OCI-LY7 (cell line): ENCODE results near the gene UNC13B. TPM values are rescaled to one million over a fixed set of nuclear protein-coding genes. Genes with fewer than 3 reads are reported as not detected.

Experiments used
- BruUV-seq: library from RNA; stranded (reverse); fragments of 400-500 nt; replicated peaks from 2 replicates; lab custom pipeline; 2021; lab: Mats Ljungman, UMichigan
- CTCF ChIA-PET: fragments of 300-600 bp; sonication (Branson Sonifier 250); formaldehyde crosslinking; loops from one replicate; lab custom pipeline; 2022; ENCODE audit warnings: antibody characterized with exemption; ENCODE audit not compliant: unreplicated experiment; lab: Charles Lee
- POLR2A ChIA-PET: fragments of 300-600 bp; sonication (Branson Sonifier 250); formaldehyde crosslinking; loops from one replicate; lab custom pipeline; 2022; ENCODE audit warnings: antibody characterized with exemption; lab: Charles Lee
- DNase-seq: peaks from one replicate; pipeline ENCODE4 v3.0.0-alpha.2; 2015; ENCODE audit warnings: low spot score
- H2AFZ ChIP-seq: fragments of 200-600 bp; sonication (generic), shearing (Covaris generic); 2 replicates; pipeline ENCODE4 v1.6.1; 2014; ENCODE audit warnings: mild to moderate bottlenecking, antibody characterized with exemption, low read length, moderate library complexity
- H3K27ac ChIP-seq: fragments of 200-600 bp; sonication (generic); 2 replicates; pipeline ENCODE4 v1.5.1; 2014; ENCODE audit warnings: mixed run types, low read depth, mild to moderate bottlenecking, moderate library complexity, low read length, inconsistent platforms; ENCODE audit not compliant: poor library complexity, severe bottlenecking
- H3K36me3 ChIP-seq: fragments of 200-600 bp; sonication (generic); 2 replicates; pipeline ENCODE4 v1.6.1; 2014; ENCODE audit warnings: mild to moderate bottlenecking, antibody characterized with exemption, low read length, moderate library complexity, mixed read lengths; ENCODE audit not compliant: insufficient read depth
- H3K4me1 ChIP-seq: fragments of 200-600 bp; sonication (generic); 2 replicates; pipeline ENCODE4 v1.5.1; 2014; ENCODE audit warnings: mild to moderate bottlenecking, low read length; ENCODE audit not compliant: insufficient read depth, poor library complexity, severe bottlenecking
- H3K4me2 ChIP-seq: fragments of 200-600 bp; sonication (generic); 2 replicates; pipeline ENCODE4 v1.6.1; 2014; ENCODE audit warnings: mild to moderate bottlenecking, low read length
- H3K4me3 ChIP-seq: fragments of 200-600 bp; sonication (generic); 2 replicates; pipeline ENCODE4 v1.5.1; 2014; ENCODE audit warnings: mild to moderate bottlenecking, low read depth, low read length; ENCODE audit not compliant: poor library complexity, severe bottlenecking
- H3K79me2 ChIP-seq: fragments of 200-600 bp; sonication (generic); 2 replicates; pipeline ENCODE4 v1.6.1; 2016; ENCODE audit warnings: low read depth, mild to moderate bottlenecking, low read length, moderate library complexity, mixed read lengths; ENCODE audit not compliant: insufficient read depth
- H3K9me2 ChIP-seq: fragments of 200-600 bp; sonication (generic); 2 replicates; pipeline ENCODE4 v1.6.1; 2016; ENCODE audit warnings: mild to moderate bottlenecking, low read length, mixed read lengths; ENCODE audit not compliant: insufficient read depth
- H3K9me3 ChIP-seq: fragments of 200-600 bp; sonication (generic); 2 replicates; pipeline ENCODE4 v1.6.1; 2014; ENCODE audit warnings: mild to moderate bottlenecking, mixed run types, low read length, mixed read lengths
- H4K20me1 ChIP-seq: fragments of 200-600 bp; sonication (generic); 2 replicates; pipeline ENCODE4 v1.6.1; 2014; ENCODE audit warnings: mild to moderate bottlenecking, antibody characterized with exemption, low read length, moderate library complexity, mixed read lengths; ENCODE audit not compliant: insufficient read depth
- EZH2phosphoT487 ChIP-seq: fragments of 200-600 bp; sonication (generic); IDR thresholded peaks from 2 replicates; pipeline ENCODE4 v1.6.1; 2018; ENCODE audit warnings: low read depth, borderline replicate concordance, mild to moderate bottlenecking, mixed run types, antibody characterized with exemption, low read length, moderate library complexity, mixed read lengths
- intact Hi-C: fragments of 100-400 bp; cut with micrococcal nuclease; formaldehyde crosslinking; loops from one replicate; pipeline ENCODE4 v1.10.0; 2022; ENCODE audit not compliant: unreplicated experiment
- total RNA-seq, 2 experiments: library from RNA; depleted of rRNA in 1 of 2; stranded (reverse); fragments of >200 nt in 1 of 2; shearing (Covaris generic) in 1 of 2; gene quantifications; 2 replicates each; pipeline ENCODE4 v1.2.3, GENCODE V29; 2014 to 2022
- TF ChIP-seq, protein P1 (sequence below): fragments of 200-600 bp; sonication (generic); conservative IDR thresholded peaks from 2 replicates; pipeline ENCODE4 v1.5.1; 2014; ENCODE audit warnings: mild to moderate bottlenecking, antibody characterized with exemption, low read length, moderate library complexity, mixed read lengths

The UNC13B gene
- total RNA-seq, 2 experiments from 2014 or later = 1.7 to 5.8 TPM

GRCh38 chr9:35285731-35286130 is 123.9 kb downstream of the UNC13B start:
- TF ChIP-seq, protein P1, sequence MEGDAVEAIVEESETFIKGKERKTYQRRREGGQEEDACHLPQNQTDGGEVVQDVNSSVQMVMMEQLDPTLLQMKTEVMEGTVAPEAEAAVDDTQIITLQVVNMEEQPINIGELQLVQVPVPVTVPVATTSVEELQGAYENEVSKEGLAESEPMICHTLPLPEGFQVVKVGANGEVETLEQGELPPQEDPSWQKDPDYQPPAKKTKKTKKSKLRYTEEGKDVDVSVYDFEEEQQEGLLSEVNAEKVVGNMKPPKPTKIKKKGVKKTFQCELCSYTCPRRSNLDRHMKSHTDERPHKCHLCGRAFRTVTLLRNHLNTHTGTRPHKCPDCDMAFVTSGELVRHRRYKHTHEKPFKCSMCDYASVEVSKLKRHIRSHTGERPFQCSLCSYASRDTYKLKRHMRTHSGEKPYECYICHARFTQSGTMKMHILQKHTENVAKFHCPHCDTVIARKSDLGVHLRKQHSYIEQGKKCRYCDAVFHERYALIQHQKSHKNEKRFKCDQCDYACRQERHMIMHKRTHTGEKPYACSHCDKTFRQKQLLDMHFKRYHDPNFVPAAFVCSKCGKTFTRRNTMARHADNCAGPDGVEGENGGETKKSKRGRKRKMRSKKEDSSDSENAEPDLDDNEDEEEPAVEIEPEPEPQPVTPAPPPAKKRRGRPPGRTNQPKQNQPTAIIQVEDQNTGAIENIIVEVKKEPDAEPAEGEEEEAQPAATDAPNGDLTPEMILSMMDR = no peak
- TF ChIP-seq EZH2phosphoT487 = no peak
- DNase-seq = no peak
- no peaks in the 10 kb centered on the region for H3K36me3 ChIP-seq
- ChIA-PET CTCF (no interaction called here), POLR2A (no interaction called here)
- no peak overlapping the region for H3K27ac ChIP-seq
- H3K9me2 ChIP-seq = no peaks in the 10 kb centered on the region
- intact Hi-C loops = no loop called here
- H3K4me1 ChIP-seq = no peaks in the 10 kb centered on the region
- H3K4me2 ChIP-seq = no peak overlapping the region
- no peak overlapping the region for H2AFZ ChIP-seq
- H3K9me3 ChIP-seq = no peaks in the 10 kb centered on the region
- no TSS peak for BruUV-seq
- no peaks in the 10 kb centered on the region for H3K79me2 ChIP-seq
- no peak overlapping the region for H3K4me3 ChIP-seq
- no peaks in the 10 kb centered on the region for H4K20me1 ChIP-seq

GRCh38 chr9:35286381-35286780 is 124.6 kb downstream of the UNC13B start:
- no peaks in the 10 kb centered on the region for H3K36me3 ChIP-seq
- CTCF ChIA-PET = no interaction called here

DNA sequence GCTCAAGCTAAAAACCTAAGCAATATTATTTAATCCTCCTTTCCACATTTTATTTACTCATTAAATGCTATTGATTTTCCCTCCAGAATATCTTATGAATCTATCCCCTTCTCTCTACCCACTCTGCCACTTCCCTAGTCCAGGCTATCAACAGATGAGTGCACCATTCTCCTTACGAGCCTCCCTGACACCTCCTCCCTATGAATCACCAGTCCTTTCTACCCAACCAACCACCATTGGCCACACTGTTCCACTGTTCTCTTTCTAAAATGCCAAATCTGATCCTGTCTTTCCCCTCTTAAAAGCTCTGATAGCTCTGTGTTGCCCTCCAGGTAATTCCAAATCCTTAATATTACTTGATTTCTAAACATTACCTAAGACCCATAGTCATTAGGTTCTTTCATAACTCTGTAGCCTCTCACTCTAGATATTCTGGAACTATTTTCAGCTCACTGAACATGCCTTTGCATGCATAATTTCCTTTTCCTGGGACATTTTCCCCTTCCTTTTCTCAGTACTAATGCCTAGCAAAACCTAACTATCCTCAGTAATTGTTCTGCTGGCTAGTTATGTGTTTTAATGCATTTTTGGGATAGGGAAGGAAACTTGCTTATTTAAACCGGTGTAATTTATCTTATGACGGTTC is 126.3 kb downstream of the UNC13B start:
- TF ChIP-seq EZH2phosphoT487 = no peak
- TF ChIP-seq, protein P1 = no peak
- Histone ChIP-seq H3K4me3 (no peak overlapping the region), H3K4me1 (no peaks in the 10 kb centered on the region), H3K36me3 (no peaks in the 10 kb centered on the region), H3K4me2 (no peak overlapping the region), H3K79me2 (no peaks in the 10 kb centered on the region), H3K27ac (no peak overlapping the region), H2AFZ (no peak overlapping the region), H4K20me1 (no peaks in the 10 kb centered on the region), H3K9me2 (no peaks in the 10 kb centered on the region), H3K9me3 (no peaks in the 10 kb centered on the region)
- intact Hi-C loops = no loop called here
- CTCF ChIA-PET = no interaction called here
- BruUV-seq = no TSS peak
- POLR2A ChIA-PET = interaction anchor here (0.5 to 0.8 kb wide), 2 partner anchors 14 to 120 kb away, joined by 3 to 4 read pairs; no protein-coding TSS in a partner anchor
- DNase-seq = no peak

More at GRCh38 chr9:35286381-35286780, 124.6 kb downstream of the UNC13B start:
- Histone ChIP-seq H2AFZ (no peak overlapping the region), H3K79me2 (no peaks in the 10 kb centered on the region), H3K4me2 (no peak overlapping the region), H4K20me1 (no peaks in the 10 kb centered on the region), H3K9me3 (no peaks in the 10 kb centered on the region), H3K27ac (no peak overlapping the region), H3K9me2 (no peaks in the 10 kb centered on the region), H3K4me3 (no peak overlapping the region), H3K4me1 (no peaks in the 10 kb centered on the region)
- no TSS peak for BruUV-seq
- POLR2A ChIA-PET = interaction anchor here (0.7 kb wide), 1 partner anchor 11 kb away, joined by 3 read pairs; no protein-coding TSS in a partner anchor
- intact Hi-C loops = no loop called here
- DNase-seq = no peak
- TF ChIP-seq EZH2phosphoT487 = no peak
- TF ChIP-seq, protein P1 = no peak
